Measurements from ENCODE around the gene RAB31.

- TF ChIP-seq CTCF (IDR thresholded peaks at IDR 0.05) (no peak), POLR2A (IDR thresholded peaks at IDR 0.05) (no peak)
These were observed 96.5 kb downstream of the RAB31 start for GRCh38 chr18:9804517-9805104.
